H9 (cell line): Measurements from ENCODE around the gene BTG4. TPM values are rescaled to one million over a fixed set of nuclear protein-coding genes. Genes with fewer than 3 reads are reported as not detected.

Experiments
- DNase-seq: peaks from one replicate; pipeline ENCODE4 v3.0.0-alpha.2; 2017
- H2AFZ ChIP-seq: one replicate; pipeline ENCODE4 v1.6.1; 2013; ENCODE audit warnings: mild to moderate bottlenecking, low read length, control low read depth, moderate library complexity
- H2AK5ac ChIP-seq: 2 replicates; pipeline ENCODE4 v1.6.1; 2013; ENCODE audit warnings: low read length, control low read depth, mixed read lengths; ENCODE audit not compliant: insufficient read length
- H2BK120ac ChIP-seq: one replicate; pipeline ENCODE4 v1.6.1; 2013; ENCODE audit warnings: low read depth, mild to moderate bottlenecking, low read length, control low read depth, inconsistent platforms; ENCODE audit not compliant: poor library complexity, severe bottlenecking
- H2BK12ac ChIP-seq: 2 replicates; pipeline ENCODE4 v1.6.1; 2013; ENCODE audit warnings: low read length, control low read depth, mixed read lengths, low read depth; ENCODE audit not compliant: insufficient read length
- H2BK15ac ChIP-seq: 2 replicates; pipeline ENCODE4 v1.6.1; 2013; ENCODE audit warnings: low read depth, low read length, control low read depth
- H2BK20ac ChIP-seq: one replicate; pipeline ENCODE4 v1.6.1; 2013; ENCODE audit warnings: low read depth, mild to moderate bottlenecking, low read length, control low read depth, inconsistent platforms; ENCODE audit not compliant: poor library complexity, severe bottlenecking
- H2BK5ac ChIP-seq: 2 replicates; pipeline ENCODE4 v1.6.1; 2013; ENCODE audit warnings: low read length, control low read depth, mixed read lengths; ENCODE audit not compliant: insufficient read length
- H3K14ac ChIP-seq: 2 replicates; pipeline ENCODE4 v1.6.1; 2013; ENCODE audit warnings: low read length, control low read depth; ENCODE audit not compliant: insufficient read depth
- H3K18ac ChIP-seq: 2 replicates; pipeline ENCODE4 v1.6.1; 2013; ENCODE audit warnings: low read depth, mild to moderate bottlenecking, mixed read lengths, low read length, control low read depth; ENCODE audit not compliant: insufficient read length
- H3K23ac ChIP-seq: 2 replicates; pipeline ENCODE4 v1.6.1; 2013; ENCODE audit warnings: low read length, control low read depth, mixed read lengths, low read depth; ENCODE audit not compliant: insufficient read length
- H3K23me2 ChIP-seq: 2 replicates; pipeline ENCODE4 v1.6.1; 2013; ENCODE audit warnings: low read depth, mild to moderate bottlenecking, mixed read lengths, low read length, control low read depth; ENCODE audit not compliant: insufficient read length, poor library complexity, severe bottlenecking
- H3K27ac ChIP-seq: 2 replicates; pipeline ENCODE4 v1.5.1; 2013; ENCODE audit warnings: low read length, control low read depth, mixed read lengths, low read depth; ENCODE audit not compliant: insufficient read length
- H3K27me3 ChIP-seq: 2 replicates; pipeline ENCODE4 v1.6.1; 2013; ENCODE audit warnings: low read length, control low read depth, inconsistent platforms; ENCODE audit not compliant: insufficient read depth
- H3K4ac ChIP-seq: 2 replicates; pipeline ENCODE4 v1.6.1; 2013; ENCODE audit warnings: low read depth, mild to moderate bottlenecking, control low read depth, inconsistent platforms, low read length, moderate library complexity
- H3K4me1 ChIP-seq: 2 replicates; pipeline ENCODE4 v1.6.1; 2013; ENCODE audit warnings: low read length, control low read depth, inconsistent platforms; ENCODE audit not compliant: insufficient read depth
- H3K4me2 ChIP-seq: 2 replicates; pipeline ENCODE4 v1.6.1; 2013; ENCODE audit warnings: low read length, control low read depth, mixed read lengths; ENCODE audit not compliant: insufficient read length, insufficient read depth
- H3K56ac ChIP-seq: 2 replicates; pipeline ENCODE4 v1.6.1; 2013; ENCODE audit warnings: low read depth, mild to moderate bottlenecking, mixed read lengths, low read length, control low read depth; ENCODE audit not compliant: insufficient read length
- H3K79me1 ChIP-seq: 2 replicates; pipeline ENCODE4 v1.6.1; 2013; ENCODE audit warnings: low read depth, mild to moderate bottlenecking, moderate library complexity, low read length, control low read depth, inconsistent platforms; ENCODE audit not compliant: insufficient read depth, poor library complexity, severe bottlenecking
- H3K79me2 ChIP-seq: 2 replicates; pipeline ENCODE4 v1.6.1; 2013; ENCODE audit warnings: low read length, control low read depth, inconsistent platforms; ENCODE audit not compliant: insufficient read depth
- H3K9ac ChIP-seq: 2 replicates; pipeline ENCODE4 v1.6.1; 2013; ENCODE audit warnings: low read length, control low read depth, mixed read lengths; ENCODE audit not compliant: insufficient read length; ENCODE audit errors: extremely low read depth
- H3K9me3 ChIP-seq: one replicate; pipeline ENCODE4 v1.6.1; 2013; ENCODE audit warnings: low read depth, low read length, inconsistent platforms; ENCODE audit not compliant: control insufficient read depth
- H3T11ph ChIP-seq: one replicate; pipeline ENCODE4 v1.6.1; 2013; ENCODE audit warnings: mild to moderate bottlenecking, low read length, control low read depth, inconsistent platforms
- H4K20me1 ChIP-seq: one replicate; pipeline ENCODE4 v1.6.1; 2013; ENCODE audit not compliant: control insufficient read depth, insufficient read length, insufficient read depth
- H4K5ac ChIP-seq: 2 replicates; pipeline ENCODE4 v1.6.1; 2013; ENCODE audit warnings: low read depth, mild to moderate bottlenecking, mixed read lengths, low read length, control low read depth; ENCODE audit not compliant: insufficient read length
- H4K8ac ChIP-seq: replicated peaks from 2 replicates; pipeline ENCODE4 v1.6.1; 2013; ENCODE audit warnings: low read length, control low read depth, mixed read lengths, low read depth; ENCODE audit not compliant: insufficient read length
- H4K91ac ChIP-seq: 2 replicates; pipeline ENCODE4 v1.6.1; 2013; ENCODE audit warnings: low read depth, mild to moderate bottlenecking, moderate library complexity, mixed read lengths, low read length, control low read depth; ENCODE audit not compliant: insufficient read length
- H3K27ac Mint-ChIP-seq, 3 experiments: 2 replicates in 2 of 3; 3 replicates in 1 of 3; pipeline ENCODE4 v1.8.0; 2020 to 2021; ENCODE audit warnings: mixed read lengths in 3 of 3, mild to moderate bottlenecking in 1 of 3, moderate library complexity in 1 of 3
- H3K27me3 Mint-ChIP-seq: 2 replicates; pipeline ENCODE4 v1.8.0; 2021; ENCODE audit warnings: low read depth, mild to moderate bottlenecking, moderate library complexity, mixed read lengths
- H3K36me3 Mint-ChIP-seq, 3 experiments: 2 replicates in 2 of 3; 3 replicates in 1 of 3; pipeline ENCODE4 v1.8.0; 2020 to 2021; ENCODE audit warnings: low read depth in 3 of 3, mixed read lengths in 3 of 3; ENCODE audit not compliant: insufficient read depth in 1 of 3
- H3K4me1 Mint-ChIP-seq, 2 experiments: 2 replicates each; pipeline ENCODE4 v1.8.0; 2020; ENCODE audit warnings: mixed read lengths in 2 of 2
- H3K4me3 Mint-ChIP-seq, 2 experiments: 2 replicates in 1 of 2; 3 replicates in 1 of 2; pipeline ENCODE4 v1.8.0; 2020 to 2021; ENCODE audit warnings: mild to moderate bottlenecking in 2 of 2, mixed read lengths in 2 of 2, moderate library complexity in 1 of 2
- H3K9me3 Mint-ChIP-seq, 2 experiments: 2 replicates in 1 of 2; 3 replicates in 1 of 2; pipeline ENCODE4 v1.8.0; 2020; ENCODE audit warnings: mild to moderate bottlenecking in 2 of 2, mixed read lengths in 2 of 2, moderate library complexity in 1 of 2
- WGBS: extraction: QIAGEN DNeasy Blood & Tissue Kit; methylation state at CpG from one replicate; pipeline ENCODE4 v1.1.7; 2013; ENCODE audit warnings: missing lambda C conversion rate, low lambda C conversion rate, mixed read lengths; ENCODE audit not compliant: insufficient read length; ENCODE audit errors: extremely low coverage; 5-methylcytosine and 5-hydroxymethylcytosine counted together
- total RNA-seq: library from RNA; stranded (reverse); gene quantifications from 2 replicates; pipeline ENCODE4 v1.2.1, GENCODE V29; 2021
- TF ChIP-seq, protein P1 (sequence below): fragments of 200-600 bp; sonication (generic); conservative IDR thresholded peaks from 3 replicates; pipeline ENCODE4 v1.8.0; 2021; ENCODE audit warnings: antibody characterized with exemption, mild to moderate bottlenecking

The BTG4 gene
- total RNA-seq, 1 experiment from 2014 or later: not detected

DNA sequence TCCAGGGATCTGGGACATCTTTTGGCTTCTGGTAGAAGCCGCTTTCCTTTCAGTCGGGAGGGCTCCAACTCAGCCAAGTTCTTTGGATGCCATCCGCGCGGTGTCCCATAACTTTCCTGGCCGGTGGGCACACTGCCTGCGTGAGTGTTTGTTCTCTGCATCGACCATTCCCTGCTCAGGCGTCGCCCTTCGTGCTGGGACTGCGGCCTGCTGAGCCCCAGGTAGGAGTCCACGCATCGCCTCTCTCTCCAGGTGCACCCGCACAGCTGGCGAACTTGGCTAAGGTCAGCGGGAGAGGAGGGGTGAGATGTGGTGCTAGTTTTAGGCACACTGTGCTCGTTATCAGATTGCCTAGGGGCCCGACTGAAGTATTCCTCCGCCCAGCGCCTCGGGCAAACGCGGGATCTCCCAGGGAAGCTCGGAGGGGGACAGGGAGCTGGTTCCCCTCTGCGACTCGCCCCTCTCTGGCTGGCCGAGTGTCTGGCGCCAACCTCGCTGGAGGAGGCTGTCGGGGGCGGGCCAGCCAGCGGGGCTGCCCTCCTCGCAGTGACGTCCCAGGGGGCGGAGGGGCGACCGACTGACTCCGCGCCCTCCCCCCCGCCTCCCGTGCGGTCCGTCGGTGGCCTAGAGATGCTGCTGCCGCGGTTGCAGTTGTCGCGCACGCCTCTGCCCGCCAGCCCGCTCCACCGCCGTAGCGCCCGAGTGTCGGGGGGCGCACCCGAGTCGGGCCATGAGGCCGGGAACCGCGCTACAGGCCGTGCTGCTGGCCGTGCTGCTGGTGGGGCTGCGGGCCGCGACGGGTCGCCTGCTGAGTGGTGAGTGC lies 28.1 kb upstream of the BTG4 start, which contains the start of gene LAYN:
Gene LAYN, plus strand, starts transcription at position 607 of the 823 bp plus-strand sequence. Its CDS starts 124 bp downstream, at position 731.
- Histone ChIP-seq H3K4me2 (peak within 1 kb of the TSS; percentile 73), H2BK120ac (no peak within 1 kb of the TSS), H3K23ac (no peak within 1 kb of the TSS), H3K79me1 (no peaks in the 10 kb centered on the region), H3T11ph (no peak within 1 kb of the TSS), H3K4ac (no peak within 1 kb of the TSS), H3K27me3 (peaks cover 27% of the 10 kb centered on the region; the same call in 1 of the 2 replicates), H3K14ac (0 out of 2 replicates have a peak within 1 kb of the TSS, but pooled peaks have one; percentile 27), H3K4me1 (no peaks in the 10 kb centered on the region; the same call in 1 of the 2 replicates), H2AFZ (peak within 1 kb of the TSS; percentile 24), H4K91ac (no peak within 1 kb of the TSS), H2BK12ac (no peak within 1 kb of the TSS), H2BK20ac (no peak within 1 kb of the TSS), H3K56ac (no peak within 1 kb of the TSS), H4K20me1 (no peaks in the 10 kb centered on the region), H3K27ac (no peak within 1 kb of the TSS), H3K9me3 (no peaks in the 10 kb centered on the region), H2AK5ac (no peak within 1 kb of the TSS), H3K18ac (peak within 1 kb of the TSS; percentile 18), H2BK15ac (no peak within 1 kb of the TSS), H2BK5ac (no peak within 1 kb of the TSS), H3K79me2 (no peaks in the 10 kb centered on the region), H3K9ac (peak within 1 kb of the TSS; percentile 43), H4K5ac (no peak within 1 kb of the TSS), H4K8ac (no peak within 1 kb of the TSS), H3K23me2 (peaks cover 16% of the 10 kb centered on the region)
- Mint-ChIP-seq H3K4me3 (peak within 1 kb of the TSS; percentile 58 to 81), H3K27me3 (peaks cover 73% of the 10 kb centered on the region), H3K36me3 (peaks cover 0 to 5% (median 0%) of the 10 kb centered on the region in 3 experiments; a peak in 3 of 7 replicates), H3K27ac (no peak within 1 kb of the TSS), H3K9me3 (peaks cover 9 to 13% of the 10 kb centered on the region in 2 experiments; a peak in 4 of 5 replicates), H3K4me1 (peaks cover 35 to 37% of the 10 kb centered on the region in 2 experiments)
- peak; percentile 78 for DNase-seq
- TF ChIP-seq, protein P1, sequence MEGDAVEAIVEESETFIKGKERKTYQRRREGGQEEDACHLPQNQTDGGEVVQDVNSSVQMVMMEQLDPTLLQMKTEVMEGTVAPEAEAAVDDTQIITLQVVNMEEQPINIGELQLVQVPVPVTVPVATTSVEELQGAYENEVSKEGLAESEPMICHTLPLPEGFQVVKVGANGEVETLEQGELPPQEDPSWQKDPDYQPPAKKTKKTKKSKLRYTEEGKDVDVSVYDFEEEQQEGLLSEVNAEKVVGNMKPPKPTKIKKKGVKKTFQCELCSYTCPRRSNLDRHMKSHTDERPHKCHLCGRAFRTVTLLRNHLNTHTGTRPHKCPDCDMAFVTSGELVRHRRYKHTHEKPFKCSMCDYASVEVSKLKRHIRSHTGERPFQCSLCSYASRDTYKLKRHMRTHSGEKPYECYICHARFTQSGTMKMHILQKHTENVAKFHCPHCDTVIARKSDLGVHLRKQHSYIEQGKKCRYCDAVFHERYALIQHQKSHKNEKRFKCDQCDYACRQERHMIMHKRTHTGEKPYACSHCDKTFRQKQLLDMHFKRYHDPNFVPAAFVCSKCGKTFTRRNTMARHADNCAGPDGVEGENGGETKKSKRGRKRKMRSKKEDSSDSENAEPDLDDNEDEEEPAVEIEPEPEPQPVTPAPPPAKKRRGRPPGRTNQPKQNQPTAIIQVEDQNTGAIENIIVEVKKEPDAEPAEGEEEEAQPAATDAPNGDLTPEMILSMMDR: no peak
- no CpG with 5 or more reads among the region's 70 CpGs for WGBS
